ENCODE measurements around the gene CCPG1.

- TF ChIP-seq CTCF (conservative IDR thresholded peaks at IDR 0.05) (no peak), ZFX (IDR thresholded peaks at IDR 0.05) (no peak)
Measured at GRCh38 chr15:55420171-55420866, 12.2 kb upstream of the CCPG1 start.

Data from C4-2B (cell line).